GM12891 (cell line): Measurements from ENCODE around the gene MX1.

Experiments
- DNase-seq: peaks from one replicate; pipeline ENCODE4 v3.0.0; 2011; ENCODE audit warnings: low spot score; ENCODE audit not compliant: insufficient read length
- FAIRE-seq: peaks from 2 replicates; lab custom pipeline; 2011; peaks lifted over from hg19 to GRCh38; lab: Jason Lieb, UNC
- PAX5 ChIP-seq: IDR thresholded peaks from 2 replicates; pipeline ENCODE4 v1.6.1; 2011; ENCODE audit warnings: low read length, moderate library complexity, mild to moderate bottlenecking; ENCODE audit not compliant: insufficient read depth, severe bottlenecking
- POLR2A ChIP-seq: IDR thresholded peaks from 2 replicates; pipeline ENCODE4 v1.6.1; 2011; ENCODE audit warnings: low read depth, low read length, control low read depth
- POLR2AphosphoS5 ChIP-seq: IDR thresholded peaks from 2 replicates; pipeline ENCODE4 v1.6.1; 2011; ENCODE audit warnings: low read depth, low read length, control low read depth
- POU2F2 ChIP-seq: IDR thresholded peaks from 2 replicates; pipeline ENCODE4 v1.6.1; 2011; ENCODE audit warnings: low read depth, mild to moderate bottlenecking, control low read depth, low read length, moderate library complexity
- SPI1 ChIP-seq: IDR thresholded peaks from 2 replicates; pipeline ENCODE4 v1.6.1; 2011; ENCODE audit warnings: low read depth, low read length, control low read depth
- TAF1 ChIP-seq: IDR thresholded peaks from 2 replicates; pipeline ENCODE4 v1.6.1; 2011; ENCODE audit warnings: low read depth, low read length, control low read depth

MX1 gene

DNA sequence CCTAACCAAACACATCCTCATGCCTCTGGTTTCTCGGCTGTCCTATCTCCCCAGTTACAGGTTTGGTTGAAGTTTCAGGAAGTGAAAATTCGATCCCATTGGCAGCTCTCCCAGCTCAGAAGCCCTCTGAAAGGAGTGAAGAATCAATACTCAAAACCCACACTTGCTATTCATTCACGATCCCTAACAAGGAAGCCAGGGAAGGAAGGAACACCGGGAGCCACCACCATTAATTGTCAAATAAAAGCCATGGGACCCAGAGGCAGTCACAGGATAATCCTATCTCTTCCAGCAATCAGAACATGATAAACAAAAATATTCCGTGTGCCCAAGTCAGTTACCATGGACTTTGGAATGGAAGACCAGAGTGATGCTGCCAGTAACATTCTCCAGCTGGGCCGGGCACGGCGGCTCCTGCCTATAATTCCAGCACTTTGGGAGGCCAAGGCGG is 74.9 kb downstream of the MX1 start:
- DNase-seq, result no peak
- TF ChIP-seq PAX5 (no peak), POLR2A (no peak), SPI1 (no peak), POLR2AphosphoS5 (no peak), POU2F2 (no peak), TAF1 (no peak)

DNA sequence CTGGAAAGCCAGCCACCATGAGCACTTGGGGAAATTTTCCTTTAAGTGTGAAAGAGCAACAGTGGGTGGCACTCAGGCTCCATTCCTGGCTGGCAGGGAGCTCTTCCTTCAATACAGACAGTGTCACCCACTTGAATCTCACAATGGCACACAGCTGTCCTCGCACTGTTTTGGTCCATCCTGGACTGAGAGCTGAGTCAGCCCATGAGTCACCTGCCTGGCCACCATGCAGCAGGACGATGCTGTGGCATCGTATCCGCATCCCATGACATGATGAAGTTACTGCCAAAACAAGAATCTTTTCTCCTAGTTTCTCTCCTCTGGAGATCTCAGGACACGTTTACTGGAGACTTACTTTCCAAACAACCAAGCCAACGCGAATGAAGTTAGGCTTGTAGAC is 75.9 kb downstream of the MX1 start:
- FAIRE-seq (no peak), DNase-seq (no peak)
- TF ChIP-seq PAX5, result no peak
- no peak for TF ChIP-seq POLR2A
- no peak for TF ChIP-seq TAF1
- no peak for TF ChIP-seq POU2F2
- no peak for TF ChIP-seq SPI1
- TF ChIP-seq POLR2AphosphoS5, result no peak

More for the DNA sequence above, 74.9 kb downstream of the MX1 start:
- FAIRE-seq, result no peak

DNA sequence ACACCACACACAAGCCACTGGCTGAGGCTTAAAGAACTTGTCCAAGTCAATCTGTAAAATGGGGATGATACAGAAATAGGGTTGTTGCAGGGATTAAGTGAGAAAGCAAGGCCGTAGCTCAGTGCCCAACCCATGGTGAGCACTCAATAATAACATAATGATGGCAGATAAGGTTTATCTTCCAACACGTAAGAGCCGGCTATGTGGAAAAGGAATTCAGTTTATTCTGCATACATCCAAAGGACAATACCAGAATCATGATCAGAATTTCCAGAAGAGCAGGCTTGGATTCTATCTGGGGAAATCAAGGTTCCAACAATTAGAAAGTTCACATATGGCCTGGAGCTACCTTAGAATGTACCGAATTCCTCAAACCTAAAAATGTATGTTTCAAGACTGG is 77.3 kb downstream of the MX1 start:
- DNase-seq, result no peak
- no peak for FAIRE-seq
- TF ChIP-seq POLR2AphosphoS5 (no peak), TAF1 (no peak), SPI1 (no peak), PAX5 (no peak), POU2F2 (no peak), POLR2A (no peak)

DNA sequence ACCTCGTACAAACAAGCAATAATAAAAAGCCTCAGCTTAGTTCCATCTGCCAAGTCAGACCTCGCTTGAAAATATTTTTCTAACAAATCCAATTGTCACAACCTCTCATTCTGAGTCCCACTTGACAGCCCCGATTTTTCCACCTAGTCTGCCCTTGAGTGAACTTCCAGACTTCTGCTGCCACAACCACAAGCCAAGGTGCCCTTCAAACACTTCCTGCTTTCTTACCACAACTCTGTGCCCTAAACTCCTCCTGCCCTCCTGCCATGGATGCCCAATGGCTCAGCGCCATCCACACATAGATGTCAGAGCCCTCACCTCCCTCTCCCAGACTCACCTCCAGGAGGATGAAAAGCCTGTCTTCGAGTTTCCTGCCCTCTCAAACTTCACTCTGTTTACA is 78.0 kb downstream of the MX1 start:
- FAIRE-seq (no peak), DNase-seq (no peak)
- no peak for TF ChIP-seq SPI1
- no peak for TF ChIP-seq PAX5

DNA sequence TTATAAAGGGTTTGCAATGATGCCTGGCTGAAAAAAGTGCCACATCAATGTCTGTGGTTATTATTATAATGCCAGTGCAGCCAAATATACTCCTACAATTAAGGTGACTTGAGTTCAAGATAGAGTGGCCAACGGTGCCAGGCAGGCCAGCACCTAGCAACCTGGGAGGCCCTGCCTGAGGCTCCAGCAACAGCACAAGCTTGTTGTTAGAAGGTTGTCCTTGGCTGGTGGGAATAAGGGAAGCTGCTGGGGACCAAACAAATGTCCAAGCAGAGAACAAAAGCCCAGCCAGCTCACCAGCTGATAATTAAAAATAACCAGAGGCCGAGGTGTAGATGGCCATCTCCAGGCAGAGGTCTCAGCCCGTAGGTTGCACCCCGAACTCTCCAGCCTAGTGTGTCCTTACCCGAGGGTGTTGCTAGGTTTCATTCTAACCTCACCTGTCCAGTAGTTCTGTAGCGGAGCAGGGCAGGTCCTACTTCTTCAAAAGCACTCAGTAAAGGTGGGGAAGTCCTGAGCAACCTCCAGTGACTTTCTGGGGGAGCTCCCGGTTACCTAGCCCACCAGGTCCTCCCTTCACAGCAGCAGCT is 80.1 kb downstream of the MX1 start:
- no peak for TF ChIP-seq POLR2AphosphoS5
- no peak for TF ChIP-seq POLR2A
- no peak for TF ChIP-seq PAX5
- TF ChIP-seq TAF1, result no peak
- no peak for TF ChIP-seq POU2F2
- TF ChIP-seq SPI1, result no peak
- DNase-seq, result no peak
- no peak for FAIRE-seq

DNA sequence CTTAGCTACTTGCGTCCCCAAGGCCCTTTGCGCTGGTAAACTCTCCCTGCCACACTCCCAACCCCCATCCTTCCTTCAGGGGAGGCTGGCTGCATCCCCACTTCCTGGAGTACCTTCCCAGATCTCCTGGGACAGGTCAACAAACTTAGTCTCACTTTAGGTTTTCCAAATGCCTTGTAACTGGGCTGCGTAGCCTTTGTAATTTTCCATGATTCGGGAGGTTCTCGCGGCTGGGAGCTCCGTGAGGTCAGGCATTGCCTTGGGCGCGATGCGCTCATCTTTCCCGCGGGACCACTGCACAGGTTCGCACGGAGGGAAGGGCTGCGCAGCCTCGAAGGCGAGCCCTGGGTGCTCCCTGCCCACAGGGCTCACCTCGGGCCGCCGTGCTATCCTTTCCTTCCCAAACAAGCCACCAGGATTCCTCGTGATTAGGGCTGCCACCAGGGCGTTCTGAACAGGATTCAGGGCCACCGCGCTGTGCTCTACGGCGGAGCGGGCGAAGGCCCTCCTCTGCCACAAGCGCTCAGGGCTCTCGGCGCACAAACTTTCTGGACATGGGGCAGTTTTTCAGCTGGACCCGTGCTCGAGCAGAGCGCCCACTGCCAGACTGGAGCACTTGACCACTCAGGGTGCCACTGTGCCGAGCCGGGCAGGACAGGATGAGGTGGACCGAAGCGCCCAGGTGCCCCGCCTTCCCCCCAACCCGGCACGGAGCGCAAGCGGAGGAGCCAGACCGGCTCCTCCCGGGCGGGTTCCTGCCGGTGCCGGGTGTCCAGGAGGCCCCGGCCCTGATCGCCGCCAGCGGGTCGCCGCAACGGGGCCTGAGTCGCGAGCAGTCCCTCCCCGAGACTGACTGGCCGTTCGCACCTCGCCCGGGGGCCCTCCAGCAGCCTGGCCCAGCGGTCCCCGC is 80.8 kb downstream of the MX1 start:
- no peak for DNase-seq
- TF ChIP-seq POLR2AphosphoS5 (no peak), POLR2A (no peak), POU2F2 (no peak), PAX5 (no peak), SPI1 (no peak), TAF1 (no peak)
- FAIRE-seq, result no peak

DNA sequence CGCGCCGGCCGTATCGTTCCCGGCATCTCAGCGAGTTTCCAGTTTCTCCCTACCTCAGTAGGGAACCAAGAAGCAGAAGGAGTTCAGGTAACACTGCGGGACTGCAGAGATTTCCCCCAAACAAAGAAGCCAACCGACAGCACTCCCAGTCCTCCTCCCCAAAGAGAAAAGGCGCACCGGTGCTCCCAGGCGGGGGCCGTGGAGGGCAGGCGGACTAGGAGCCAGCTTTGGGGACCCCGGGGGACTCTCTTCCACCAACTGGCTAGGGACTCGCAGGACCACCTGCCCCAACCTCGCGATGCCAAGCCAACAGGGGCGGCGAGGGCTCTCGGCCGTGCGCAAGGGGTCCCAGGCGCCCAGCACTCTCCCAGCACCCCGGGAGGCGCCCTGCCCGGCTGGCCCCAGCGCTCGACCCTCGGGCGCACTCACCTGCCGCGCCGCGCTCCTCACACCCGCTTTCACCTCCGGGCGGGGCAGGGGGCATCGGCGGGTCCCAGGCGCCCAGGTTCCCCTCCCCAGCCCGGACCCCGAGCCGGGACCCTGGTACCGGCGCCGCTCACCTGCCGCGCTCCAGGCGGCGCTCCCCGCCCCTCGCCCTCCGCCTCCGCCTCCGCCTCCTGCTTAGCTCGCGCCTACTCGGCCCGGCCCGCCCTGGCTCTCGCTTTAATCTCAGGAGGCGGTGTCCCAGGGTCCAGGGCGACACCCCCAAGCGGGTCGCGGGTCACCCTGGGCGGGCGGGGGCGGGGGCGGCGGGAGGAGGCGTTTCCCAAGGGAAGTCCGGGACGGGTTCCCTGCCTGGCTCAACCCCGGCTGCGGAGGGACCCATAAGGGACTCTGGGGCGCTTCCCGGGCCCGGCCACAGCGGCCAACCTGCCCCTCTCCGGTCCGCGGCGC is 81.7 kb downstream of the MX1 start, which contains the start of gene TMPRSS2:
Gene TMPRSS2, minus strand, starts transcription at position 638 of the 894 bp plus-strand sequence. CDS start 10,025 bp downstream, outside the sequence.
- no peak for FAIRE-seq
- TF ChIP-seq POU2F2 (no peak), POLR2A (no peak), POLR2AphosphoS5 (no peak), SPI1 (no peak), TAF1 (no peak), PAX5 (no peak)
- DNase-seq, result no peak

DNA sequence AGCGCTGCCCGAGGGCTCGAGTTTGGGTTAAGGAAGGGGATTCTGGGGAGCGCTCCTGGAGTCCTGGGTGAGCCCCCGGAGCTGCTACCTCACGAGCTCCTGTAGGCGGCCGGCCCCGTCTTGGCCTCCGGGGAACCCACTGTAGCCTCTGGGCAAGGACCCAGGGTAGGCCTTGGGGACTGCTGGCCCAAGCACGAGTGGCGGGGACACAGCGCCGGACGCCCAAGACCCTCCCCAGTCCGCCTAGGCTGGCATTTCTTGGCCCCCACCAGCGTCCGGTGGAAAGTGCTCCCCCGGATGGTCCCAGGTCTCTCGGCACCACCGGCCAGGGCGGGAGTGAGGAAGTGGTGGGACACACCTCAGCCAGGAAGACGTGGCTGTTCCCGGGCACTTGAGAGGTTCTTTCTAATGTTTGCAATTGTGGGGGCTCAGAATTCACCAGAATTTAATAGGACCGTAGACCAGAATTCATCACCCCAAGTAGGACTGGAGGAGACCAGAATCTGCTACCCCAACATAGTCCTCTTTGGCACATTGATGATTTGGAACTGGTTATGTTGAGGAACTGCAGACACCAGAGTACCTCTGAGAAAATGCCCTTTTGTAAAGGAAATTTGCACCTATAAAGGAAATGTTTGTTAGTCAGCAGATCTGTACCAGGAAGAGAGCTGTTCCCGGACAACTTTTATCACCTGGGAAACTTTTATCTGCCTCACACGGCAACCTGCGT is 82.5 kb downstream of the MX1 start:
- FAIRE-seq (no peak), DNase-seq (no peak)
- TF ChIP-seq POU2F2 (no peak), SPI1 (no peak), PAX5 (no peak), TAF1 (no peak)
